KMS-11 (cell line): Measurements from ENCODE around the gene CORO1C.

ENCODE experiments used
- H2AFZ ChIP-seq: fragments of 200-600 bp; sonication (generic); 2 replicates; pipeline ENCODE4 v1.6.1; 2016; ENCODE audit warnings: antibody characterized with exemption, mixed run types, low read depth
- H3K27ac ChIP-seq: fragments of 200-600 bp; sonication (generic); 2 replicates; pipeline ENCODE4 v1.6.1; 2016; ENCODE audit warnings: mild to moderate bottlenecking, mixed run types
- H3K27me3 ChIP-seq: fragments of 200-600 bp; sonication (generic); 2 replicates; pipeline ENCODE4 v1.6.1; 2017; ENCODE audit warnings: mild to moderate bottlenecking, low read depth, mixed run types, moderate library complexity; ENCODE audit not compliant: insufficient read depth
- H3K36me3 ChIP-seq: fragments of 200-600 bp; sonication (generic); 2 replicates; pipeline ENCODE4 v1.6.1; 2017; ENCODE audit warnings: mild to moderate bottlenecking, mixed run types; ENCODE audit not compliant: insufficient read depth
- H3K4me1 ChIP-seq: fragments of 200-600 bp; sonication (generic); 2 replicates; pipeline ENCODE4 v1.6.1; 2016; ENCODE audit warnings: mild to moderate bottlenecking, low read depth, mixed run types; ENCODE audit not compliant: poor library complexity, severe bottlenecking
- H3K4me2 ChIP-seq: fragments of 200-600 bp; sonication (generic); 2 replicates; pipeline ENCODE4 v1.7.0; 2016; ENCODE audit warnings: mild to moderate bottlenecking, mixed run types
- H3K4me3 ChIP-seq: fragments of 200-600 bp; sonication (generic); IDR thresholded peaks from 2 replicates; pipeline ENCODE4 v1.6.1; 2017; ENCODE audit warnings: low read depth, low read length, mixed read lengths; ENCODE audit not compliant: insufficient read depth
- H3K79me2 ChIP-seq: fragments of 200-600 bp; sonication (generic); 2 replicates; pipeline ENCODE4 v1.6.1; 2016; ENCODE audit warnings: low read depth, mixed run types; ENCODE audit not compliant: insufficient read depth
- H3K9ac ChIP-seq: fragments of 200-600 bp; sonication (generic); 2 replicates; pipeline ENCODE4 v1.6.1; 2016; ENCODE audit warnings: mild to moderate bottlenecking, mixed run types
- H4K20me1 ChIP-seq: fragments of 200-600 bp; sonication (generic); 2 replicates; pipeline ENCODE4 v1.6.1; 2016; ENCODE audit warnings: mild to moderate bottlenecking, mixed run types; ENCODE audit not compliant: insufficient read depth
- CTCF ChIP-seq: fragments of 200-600 bp; sonication (generic); conservative IDR thresholded peaks from 2 replicates; pipeline ENCODE4 v1.6.1; 2017; ENCODE audit warnings: low read depth, mild to moderate bottlenecking, antibody characterized with exemption, low read length, moderate library complexity, mixed read lengths

Gene CORO1C

GRCh38 chr12:108645686-108646599, 85.4 kb downstream of the CORO1C start:
- no peak overlapping the region for H2AFZ ChIP-seq
- TF ChIP-seq CTCF: no peak
- H3K27me3 ChIP-seq: no peaks in the 10 kb centered on the region
- no peaks in the 10 kb centered on the region for H3K79me2 ChIP-seq
- peaks cover 36% of the 10 kb centered on the region for H3K4me1 ChIP-seq
- no peak overlapping the region for H3K4me3 ChIP-seq
- H3K36me3 ChIP-seq: no peaks in the 10 kb centered on the region
- H4K20me1 ChIP-seq: no peaks in the 10 kb centered on the region
- H3K4me2 ChIP-seq: no peak overlapping the region
- H3K27ac ChIP-seq: no peak overlapping the region
- no peak overlapping the region for H3K9ac ChIP-seq

- H3K4me2 ChIP-seq: no peak overlapping the region
- H3K4me1 ChIP-seq: peaks cover 48% of the 10 kb centered on the region
- H3K36me3 ChIP-seq: no peaks in the 10 kb centered on the region
- H3K4me3 ChIP-seq: no peak overlapping the region
- no peaks in the 10 kb centered on the region for H3K79me2 ChIP-seq
- H2AFZ ChIP-seq: no peak overlapping the region
- TF ChIP-seq CTCF: no peak
- H3K27me3 ChIP-seq: no peaks in the 10 kb centered on the region
- no peaks in the 10 kb centered on the region for H4K20me1 ChIP-seq
- no peak overlapping the region for H3K9ac ChIP-seq
- no peak overlapping the region for H3K27ac ChIP-seq
These were observed 86.6 kb downstream of the CORO1C start for GRCh38 chr12:108644811-108645120.

DNA sequence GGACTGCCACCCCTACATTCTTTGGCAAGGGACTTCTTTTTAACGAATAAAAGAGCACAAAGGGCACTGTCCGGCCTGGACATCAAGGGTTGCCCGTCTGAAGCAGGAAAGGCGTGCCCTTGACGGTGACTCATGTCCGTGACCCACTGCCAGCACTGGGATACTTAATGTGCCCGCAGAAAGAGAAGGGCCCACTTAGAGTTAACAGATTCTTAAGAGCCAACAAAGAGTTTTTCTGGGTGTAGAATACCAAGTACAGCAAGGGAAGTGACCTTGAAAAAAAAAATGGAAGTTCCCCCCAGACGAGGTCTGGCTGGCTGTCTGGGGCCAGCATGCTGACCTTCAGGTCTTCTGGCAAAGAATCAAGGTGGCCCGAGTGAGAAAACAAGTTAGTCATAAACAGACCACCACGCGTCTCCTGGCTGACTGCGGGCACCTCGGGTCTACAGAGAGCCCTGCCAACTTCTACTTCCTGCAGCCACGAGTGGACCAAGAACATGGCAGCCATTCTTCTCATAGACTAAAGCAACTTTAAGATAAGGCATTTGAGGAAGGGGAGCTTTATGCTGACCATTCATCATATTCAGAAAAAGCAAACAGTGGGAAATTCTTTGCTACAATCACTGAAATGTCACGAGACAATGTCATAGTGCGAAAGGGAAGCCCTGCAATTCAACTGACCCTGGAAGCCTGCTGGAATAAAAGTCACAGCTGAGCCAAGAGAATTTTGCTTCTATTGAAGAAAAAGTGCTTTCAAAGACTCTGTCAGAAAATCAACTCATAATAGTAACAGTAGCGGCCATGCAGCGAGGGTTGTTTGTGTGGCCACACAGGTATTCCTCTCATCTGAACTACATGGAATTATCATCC, 87.1 kb downstream of the CORO1C start:
- Histone ChIP-seq H4K20me1 (no peaks in the 10 kb centered on the region), H2AFZ (no peak overlapping the region), H3K4me1 (peaks cover 54% of the 10 kb centered on the region), H3K4me3 (no peak overlapping the region), H3K36me3 (no peaks in the 10 kb centered on the region), H3K27ac (no peak overlapping the region), H3K27me3 (no peaks in the 10 kb centered on the region), H3K4me2 (no peak overlapping the region), H3K79me2 (no peaks in the 10 kb centered on the region), H3K9ac (no peak overlapping the region)
- TF ChIP-seq CTCF: no peak

- Histone ChIP-seq H3K4me1 (peaks cover 65% of the 10 kb centered on the region), H3K36me3 (no peaks in the 10 kb centered on the region), H3K27me3 (no peaks in the 10 kb centered on the region), H3K27ac (no peak overlapping the region), H3K4me2 (peak overlapping the region; percentile 21; the same call in 1 of the 2 replicates), H4K20me1 (no peaks in the 10 kb centered on the region), H3K79me2 (no peaks in the 10 kb centered on the region; the same call in 1 of the 2 replicates), H2AFZ (no peak overlapping the region), H3K4me3 (no peak overlapping the region), H3K9ac (no peak overlapping the region)
- TF ChIP-seq CTCF: no peak
These were observed 88.2 kb downstream of the CORO1C start for GRCh38 chr12:108642899-108643654.
